Activated CD4-positive, alpha-beta T cell treated with anti-CD3 and anti-CD28 coated beads for 24 hours (primary cell): Measurements from ENCODE around the gene ROMO1.
A peak's percentile ranks its signal among the peaks of the same experiment; 100 is the strongest.

Experiments
- DNase-seq, 2 donors: peaks; one replicate each; pipeline ENCODE4 v3.0.0-alpha.2; 2020; ENCODE audit warnings: low read depth in 2 of 2

The ROMO1 gene

GRCh38 chr20:35699127-35699956, at the start of gene ROMO1, which contains the start of gene NFS1:
ROMO1 (plus strand) TSS chr20:35699405; CDS start chr20:35699633, 228 bp downstream.
NFS1 (minus strand) TSS chr20:35699352; CDS start chr20:35699288, 64 bp downstream.
- DNase-seq: peak; percentile 77 to 79

GRCh38 chr20:35650632-35651031, 48.6 kb upstream of the ROMO1 start:
- DNase-seq: no peak

DNA sequence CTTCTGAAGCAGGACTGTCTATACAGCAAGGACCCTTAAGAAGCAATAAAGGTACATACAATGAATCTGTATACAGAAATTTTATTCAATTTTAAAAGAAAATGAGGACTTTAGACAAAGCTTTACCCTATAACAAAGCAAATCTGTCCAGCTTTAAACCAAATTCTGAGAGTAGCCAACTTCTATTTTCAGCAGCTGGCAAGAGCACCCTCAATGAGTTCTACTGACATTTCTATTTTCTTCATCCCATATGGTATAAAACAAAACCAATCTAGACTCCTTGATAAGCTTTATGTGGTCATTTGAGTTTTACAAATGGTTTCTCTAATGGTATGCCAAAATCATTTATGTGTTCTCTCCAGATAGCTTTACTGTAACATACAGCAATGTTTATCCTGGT, 47.2 kb upstream of the ROMO1 start:
- DNase-seq: no peak

- no peak for DNase-seq
Observed at GRCh38 chr20:35652641-35653429, 46.4 kb upstream of the ROMO1 start.

- no peak for DNase-seq
Observed at GRCh38 chr20:35653430-35653734, 45.8 kb upstream of the ROMO1 start.

- DNase-seq: no peak
Observed at GRCh38 chr20:35653893-35654292, 45.3 kb upstream of the ROMO1 start.

GRCh38 chr20:35654415-35654814, 44.8 kb upstream of the ROMO1 start:
- no peak for DNase-seq

GRCh38 chr20:35657271-35657670, 41.9 kb upstream of the ROMO1 start:
- DNase-seq: no peak

DNA sequence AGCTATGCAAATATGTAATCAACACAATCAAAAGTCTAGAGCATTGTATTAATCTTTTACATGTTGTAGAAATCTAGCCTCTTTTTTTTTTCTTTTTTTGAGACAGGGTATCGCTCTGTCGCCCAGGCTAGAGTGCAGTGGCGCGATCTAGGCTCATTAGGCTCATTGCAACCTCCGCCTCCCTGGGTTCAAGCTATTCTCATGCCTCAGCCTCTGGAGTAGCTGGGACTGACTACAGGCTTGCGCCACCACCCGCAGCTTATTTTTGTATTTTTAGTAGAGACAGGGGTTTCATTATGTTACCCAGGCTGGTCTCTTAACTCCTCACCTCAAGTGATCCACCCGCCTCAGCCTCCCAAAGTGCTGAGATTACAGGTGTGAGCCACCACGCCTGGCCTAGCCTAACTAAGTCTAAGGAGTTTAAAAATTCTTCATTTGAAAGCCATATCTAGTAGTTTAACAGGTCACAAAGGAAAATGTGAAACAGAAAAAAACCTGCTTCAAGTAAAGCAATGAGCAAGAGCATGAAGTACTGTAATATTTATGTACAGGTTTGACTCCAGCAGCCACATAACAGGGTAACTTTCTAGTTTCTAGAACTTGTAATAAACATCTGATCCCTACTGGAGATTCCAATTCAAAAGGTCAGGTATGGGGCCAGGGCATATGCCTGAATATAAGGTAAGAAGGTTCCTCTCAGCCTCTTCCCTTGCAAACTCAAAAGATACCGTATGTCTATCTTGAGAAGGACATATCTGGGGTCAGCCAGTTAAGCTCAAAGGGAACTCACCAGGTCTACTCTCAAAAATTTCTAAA, 38.9 kb upstream of the ROMO1 start:
- no peak for DNase-seq

GRCh38 chr20:35661053-35661452, 38.2 kb upstream of the ROMO1 start:
- DNase-seq: no peak

GRCh38 chr20:35661908-35662307, 37.3 kb upstream of the ROMO1 start:
- DNase-seq: no peak

DNA sequence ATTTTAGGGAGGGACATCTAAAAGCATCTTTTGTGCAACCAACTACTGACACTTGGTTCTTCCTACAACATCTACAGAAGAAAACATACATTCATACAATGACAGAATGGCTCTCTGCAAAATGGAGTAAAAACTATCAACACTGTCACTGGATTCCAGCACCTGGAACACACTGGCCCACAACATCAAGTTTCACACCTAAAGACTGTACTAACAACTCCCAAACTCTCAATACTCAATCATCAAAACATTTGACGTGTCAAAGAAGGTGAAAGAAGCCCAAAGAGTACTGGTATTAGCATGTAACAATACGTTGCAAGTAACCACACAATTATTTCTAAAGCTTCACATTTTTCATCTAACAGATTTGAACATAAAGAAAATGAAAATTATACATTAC, 36.7 kb upstream of the ROMO1 start:
- no peak for DNase-seq

GRCh38 chr20:35663516-35664465, 35.4 kb upstream of the ROMO1 start:
- peak; percentile 20 to 29 for DNase-seq

DNA sequence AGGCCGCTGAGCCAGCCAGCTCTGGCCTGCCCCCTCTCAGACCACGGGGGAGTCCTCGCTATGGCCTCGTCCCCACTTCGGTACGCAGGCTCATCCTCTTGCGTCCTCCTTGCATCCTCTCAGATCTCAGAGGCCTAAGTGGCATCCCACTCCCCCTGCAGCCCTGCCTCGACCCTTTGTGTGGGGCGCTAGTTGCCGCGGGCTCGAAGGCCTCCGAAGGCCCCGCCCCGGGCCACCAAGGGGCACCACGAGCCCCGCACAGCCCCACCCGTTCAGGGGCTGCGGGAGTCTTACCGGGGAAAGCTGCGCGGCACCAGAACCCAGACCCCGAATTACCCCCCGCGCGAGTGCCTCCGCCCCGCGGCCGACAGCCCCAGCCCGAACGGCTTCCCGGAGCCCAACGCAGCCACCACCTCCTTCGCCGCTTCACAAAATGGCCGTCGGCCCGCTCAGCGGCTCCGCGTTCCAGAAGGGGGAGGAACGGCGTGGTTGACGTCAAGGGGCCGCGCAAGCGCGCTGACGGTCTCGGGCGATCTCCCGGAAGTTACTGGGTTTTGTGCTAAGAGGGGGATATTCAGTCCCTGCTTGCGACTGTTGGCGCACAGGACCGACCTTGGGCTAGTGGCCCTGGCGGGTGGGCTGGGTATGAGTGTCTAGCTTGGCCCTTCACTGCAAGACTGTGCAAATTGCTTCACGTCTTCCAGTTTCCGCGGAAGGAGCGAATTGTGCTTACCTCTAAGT, 34.6 kb upstream of the ROMO1 start, which contains the start of the genes CPNE1 and RBM12:
TSS of gene CPNE1 (minus strand) at position 435 of the 741 bp plus-strand sequence. CDS start 31,977 bp downstream, outside the sequence.
TSS of gene RBM12 (minus strand) at position 435 of the 741 bp plus-strand sequence. CDS start 9,578 bp downstream, outside the sequence.
- DNase-seq: peak; percentile 85 to 87

DNA sequence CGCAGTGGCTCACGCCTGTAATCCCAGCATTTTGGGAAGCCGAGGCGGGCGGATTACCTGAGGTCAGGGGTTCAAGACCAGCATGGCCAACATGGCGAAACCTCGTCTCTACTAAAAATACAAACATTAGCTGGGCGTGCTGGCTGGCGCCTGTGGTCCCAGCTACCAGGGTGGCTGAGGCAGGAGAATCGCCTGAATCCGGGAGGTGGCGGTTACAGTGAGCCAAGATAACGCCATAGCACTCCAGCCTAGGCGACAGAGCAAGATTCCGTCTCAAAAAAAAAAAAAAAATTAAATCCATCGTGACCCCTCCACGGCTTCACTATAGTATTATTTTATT, 33.3 kb upstream of the ROMO1 start:
- DNase-seq: no peak

GRCh38 chr20:35669221-35669620, 30.0 kb upstream of the ROMO1 start:
- DNase-seq: no peak

DNA sequence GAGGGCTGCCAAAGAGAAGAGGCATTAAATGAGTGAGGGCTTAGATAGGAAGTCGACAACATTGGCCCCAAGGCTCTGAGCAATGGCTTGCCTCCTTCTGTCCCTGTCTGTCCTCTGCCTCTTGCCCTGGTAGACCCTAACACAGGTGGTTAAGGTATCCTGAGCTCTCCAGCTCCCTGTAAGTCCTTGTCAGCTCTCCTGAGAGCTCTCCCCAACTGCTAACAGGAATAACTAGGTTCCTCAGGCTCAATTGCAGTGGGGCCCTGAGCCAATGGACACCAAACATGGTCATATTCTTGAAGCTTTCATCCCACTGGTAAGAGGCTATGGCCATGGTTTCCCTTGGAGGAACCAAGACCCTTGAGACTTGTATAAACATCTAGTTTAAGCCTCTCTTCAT, 29.5 kb upstream of the ROMO1 start:
- no peak for DNase-seq

- no peak for DNase-seq
Observed at GRCh38 chr20:35673884-35674283, 25.3 kb upstream of the ROMO1 start.

GRCh38 chr20:35674921-35675320, 24.3 kb upstream of the ROMO1 start:
- DNase-seq: no peak
